Sigmoid colon (tissue), 7 donors: ENCODE data around the gene ZNF568. TPM values are rescaled to one million over a fixed set of nuclear protein-coding genes. Genes with fewer than 3 reads are reported as not detected.
A peak's percentile ranks its signal among the peaks of the same experiment; 100 is the strongest.

Source experiments
- DNase-seq: peaks from one replicate; pipeline ENCODE4 v3.0.0-alpha.2; 2019
- H3K27ac ChIP-seq, 4 donors: fragments of 200-600 bp; sonication (generic); one replicate each; pipeline ENCODE4 v1.5.1; 2016 to 2019; ENCODE audit warnings: mild to moderate bottlenecking in 1 of 4
- H3K27me3 ChIP-seq, 3 donors: fragments of 200-600 bp; sonication (generic); one replicate each; pipeline ENCODE4 v1.5.1; 2019; ENCODE audit warnings: mild to moderate bottlenecking in 1 of 3
- H3K36me3 ChIP-seq, 4 donors: fragments of 200-600 bp; sonication (generic); one replicate each; pipeline ENCODE4 v1.5.1; 2016 to 2019
- H3K4me1 ChIP-seq, 4 donors: fragments of 200-600 bp; sonication (generic); one replicate each; pipeline ENCODE4 v1.5.1; 2017 to 2019
- H3K4me3 ChIP-seq, 4 donors: fragments of 200-600 bp; sonication (generic); one replicate each; pipeline ENCODE4 v1.5.1; 2017 to 2019; ENCODE audit warnings: mild to moderate bottlenecking in 2 of 4, moderate library complexity in 1 of 4
- H3K9me3 ChIP-seq, 4 donors: fragments of 200-600 bp in 3 of 4; sonication (generic) in 3 of 4; one replicate each; pipeline versions ENCODE4 v1.5.1 to v1.6.1; 2013 to 2019
- EP300 ChIP-seq, 4 donors: sonication (generic); formaldehyde crosslinking; IDR thresholded peaks; one replicate each; pipeline ENCODE4 v1.6.1; 2017; ENCODE audit warnings: antibody characterized with exemption in 4 of 4
- POLR2A ChIP-seq, 2 donors: fragments of 450-650 bp; IDR thresholded peaks; one replicate each; pipeline ENCODE4 v1.6.1; 2016; ENCODE audit warnings: antibody characterized with exemption in 2 of 2, mild to moderate bottlenecking in 2 of 2, moderate library complexity in 2 of 2
- POLR2AphosphoS5 ChIP-seq, 4 donors: sonication (generic); formaldehyde crosslinking; IDR thresholded peaks; one replicate each; pipeline ENCODE4 v1.6.1; 2017; ENCODE audit warnings: antibody characterized with exemption in 4 of 4
- WGBS, 2 donors: extraction: QIAGEN DNeasy Blood & Tissue Kit; methylation state at CpG; one replicate each; pipeline ENCODE4 v1.1.7; 2013; 5-methylcytosine and 5-hydroxymethylcytosine counted together
- intact Hi-C: fragments of 100-400 bp; cut with DNase I; formaldehyde crosslinking; loops from one replicate; pipeline ENCODE4 v1.15.1; 2023
- polyA plus RNA-seq, 3 donors: library from polyadenylated mRNA; stranded (reverse); fragments of 200-250 nt; gene quantifications; one replicate each; pipeline ENCODE4 v1.2.3, GENCODE V29; 2013
- total RNA-seq, 4 donors: library from RNA; depleted of rRNA; stranded (reverse); fragments of >200 nt; gene quantifications; one replicate each; pipeline ENCODE4 v1.1.0, GENCODE V29; 2016
- TF ChIP-seq, protein P1 (sequence below), 4 experiments: fragments of 450-650 bp in 3 of 4; fragments of 200-600 bp in 1 of 4; IDR thresholded peaks; one replicate each; pipeline ENCODE4 v1.5.1; 2016 to 2019; ENCODE audit warnings: antibody characterized with exemption in 4 of 4, mild to moderate bottlenecking in 3 of 4, moderate library complexity in 2 of 4
- donor health status: healthy with polysubstance abuse.
- donor health status: Bipolar disorder and iron deficiency.
- donor health status: healthy.

Gene ZNF568
- total and polyA plus RNA-seq, 7 donors, result 0.60 to 18.9 (median 8.7) TPM

DNA sequence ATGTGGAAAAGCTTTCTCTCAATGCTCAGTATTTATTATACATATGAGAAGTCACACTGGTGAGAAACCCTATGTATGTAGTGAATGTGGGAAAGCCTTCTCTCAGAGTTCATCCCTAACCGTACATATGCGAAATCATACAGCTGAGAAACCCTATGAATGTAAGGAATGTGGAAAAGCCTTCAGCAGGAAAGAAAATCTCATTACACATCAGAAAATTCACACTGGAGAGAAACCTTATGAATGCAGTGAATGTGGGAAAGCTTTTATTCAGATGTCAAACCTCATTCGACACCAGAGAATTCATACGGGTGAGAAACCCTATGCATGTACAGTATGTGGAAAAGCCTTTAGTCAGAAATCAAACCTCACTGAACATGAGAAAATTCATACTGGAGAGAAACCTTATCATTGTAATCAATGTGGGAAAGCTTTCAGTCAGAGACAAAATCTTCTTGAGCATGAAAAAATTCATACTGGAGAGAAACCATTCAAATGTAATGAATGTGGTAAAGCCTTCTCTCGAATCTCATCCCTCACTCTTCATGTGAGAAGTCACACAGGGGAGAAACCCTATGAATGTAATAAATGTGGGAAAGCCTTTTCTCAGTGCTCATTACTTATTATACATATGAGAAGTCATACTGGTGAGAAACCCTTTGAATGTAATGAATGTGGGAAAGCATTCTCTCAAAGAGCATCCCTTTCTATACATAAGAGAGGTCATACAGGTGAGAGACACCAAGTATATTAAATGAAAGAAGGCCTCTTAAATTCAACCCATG, 34.4 kb downstream of the ZNF568 start:
- 96 to 98% methylated on average over 5 of the region's 5 CpGs for whole genome bisulfite sequencing, 2 donors
- H3K27me3 ChIP-seq, result no peaks in the 10 kb centered on the region
- TF ChIP-seq POLR2AphosphoS5 (IDR thresholded peaks at IDR 0.05) (no peak), EP300 (IDR thresholded peaks at IDR 0.05) (no peak), POLR2A (IDR thresholded peaks at IDR 0.05) (no peak)
- intact Hi-C loops, result no loop called here
- no peak overlapping the region for H3K4me3 ChIP-seq
- H3K27ac ChIP-seq, result no peak overlapping the region
- DNase-seq, result no peak
- no peaks in the 10 kb centered on the region for H3K4me1 ChIP-seq
- H3K9me3 ChIP-seq, result peaks cover 15 to 48% (median 42%) of the 10 kb centered on the region in 4 donors
- H3K36me3 ChIP-seq, result peaks cover 28 to 64% (median 44%) of the 10 kb centered on the region in 4 donors

DNA sequence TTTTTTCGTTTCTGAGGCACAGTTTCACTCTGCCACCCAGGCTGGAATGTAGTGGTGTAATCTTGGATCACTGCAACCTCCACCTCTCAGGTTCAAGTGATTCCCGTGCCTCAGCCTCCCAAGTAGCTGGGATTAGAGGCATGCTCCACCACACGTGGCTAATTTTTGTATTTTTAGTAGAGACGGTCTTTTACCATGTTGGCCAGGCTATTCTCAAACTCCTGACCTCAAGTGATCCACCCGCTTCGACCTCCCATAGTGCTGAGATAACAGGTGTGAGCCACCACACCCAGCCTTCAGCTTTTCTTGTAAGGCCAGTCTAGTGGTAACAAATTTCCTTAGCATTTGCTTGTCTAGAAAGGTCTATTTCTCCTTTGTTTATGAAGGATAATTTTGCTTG, 46.2 kb downstream of the ZNF568 start:
- DNase-seq, result no peak
- H3K27me3 ChIP-seq, result no peaks in the 10 kb centered on the region
- TF ChIP-seq POLR2AphosphoS5 (IDR thresholded peaks at IDR 0.05) (no peak), POLR2A (IDR thresholded peaks at IDR 0.05) (no peak), EP300 (IDR thresholded peaks at IDR 0.05) (no peak)
- TF ChIP-seq, protein P1, sequence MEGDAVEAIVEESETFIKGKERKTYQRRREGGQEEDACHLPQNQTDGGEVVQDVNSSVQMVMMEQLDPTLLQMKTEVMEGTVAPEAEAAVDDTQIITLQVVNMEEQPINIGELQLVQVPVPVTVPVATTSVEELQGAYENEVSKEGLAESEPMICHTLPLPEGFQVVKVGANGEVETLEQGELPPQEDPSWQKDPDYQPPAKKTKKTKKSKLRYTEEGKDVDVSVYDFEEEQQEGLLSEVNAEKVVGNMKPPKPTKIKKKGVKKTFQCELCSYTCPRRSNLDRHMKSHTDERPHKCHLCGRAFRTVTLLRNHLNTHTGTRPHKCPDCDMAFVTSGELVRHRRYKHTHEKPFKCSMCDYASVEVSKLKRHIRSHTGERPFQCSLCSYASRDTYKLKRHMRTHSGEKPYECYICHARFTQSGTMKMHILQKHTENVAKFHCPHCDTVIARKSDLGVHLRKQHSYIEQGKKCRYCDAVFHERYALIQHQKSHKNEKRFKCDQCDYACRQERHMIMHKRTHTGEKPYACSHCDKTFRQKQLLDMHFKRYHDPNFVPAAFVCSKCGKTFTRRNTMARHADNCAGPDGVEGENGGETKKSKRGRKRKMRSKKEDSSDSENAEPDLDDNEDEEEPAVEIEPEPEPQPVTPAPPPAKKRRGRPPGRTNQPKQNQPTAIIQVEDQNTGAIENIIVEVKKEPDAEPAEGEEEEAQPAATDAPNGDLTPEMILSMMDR (IDR thresholded peaks at IDR 0.05), result no peak
- peaks cover 0 to 4% (median 0%) of the 10 kb centered on the region in 4 donors for H3K36me3 ChIP-seq
- 88 to 89% methylated on average over 6 of the region's 6 CpGs for WGBS, 2 donors
- no peak overlapping the region for H3K4me3 ChIP-seq
- no peaks in the 10 kb centered on the region for H3K4me1 ChIP-seq
- H3K27ac ChIP-seq, result no peak overlapping the region
- intact Hi-C loops, result no loop called here
- peaks cover 0 to 18% (median 5%) of the 10 kb centered on the region in 4 donors for H3K9me3 ChIP-seq

DNA sequence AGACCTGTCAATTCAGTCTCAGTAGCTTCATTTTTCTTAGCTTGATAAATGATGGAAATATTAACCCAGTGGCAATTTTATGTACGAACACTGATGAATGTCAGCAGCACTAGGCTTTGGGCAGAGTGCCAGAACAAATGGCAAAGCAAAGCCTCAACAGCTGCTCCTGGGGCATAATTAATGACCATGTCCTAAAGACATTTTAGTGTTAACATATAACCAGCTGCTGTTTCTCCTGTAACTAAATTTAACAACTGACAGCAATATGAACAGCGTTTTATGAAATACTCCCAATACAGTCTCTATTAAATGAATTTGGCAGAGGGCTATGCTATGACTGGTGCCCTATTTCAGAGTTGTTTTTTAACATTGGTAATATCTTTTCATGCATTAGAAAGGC, 47.1 kb downstream of the ZNF568 start:
- no peaks in the 10 kb centered on the region for H3K4me1 ChIP-seq
- WGBS, 2 donors, result 64 to 78% methylated on average over 2 of the region's 2 CpGs
- H3K9me3 ChIP-seq, result peaks cover 0 to 20% (median 4%) of the 10 kb centered on the region in 4 donors
- H3K27me3 ChIP-seq, result no peaks in the 10 kb centered on the region
- peaks cover 0 to 4% (median 0%) of the 10 kb centered on the region in 4 donors for H3K36me3 ChIP-seq
- no peak for TF ChIP-seq POLR2A (IDR thresholded peaks at IDR 0.05)
- TF ChIP-seq EP300 (IDR thresholded peaks at IDR 0.05), result no peak
- TF ChIP-seq, protein P1 (IDR thresholded peaks at IDR 0.05), result no peak
- no peak for TF ChIP-seq POLR2AphosphoS5 (IDR thresholded peaks at IDR 0.05)
- no peak overlapping the region for H3K4me3 ChIP-seq
- no peak overlapping the region for H3K27ac ChIP-seq
- intact Hi-C loops, result no loop called here
- no peak for DNase-seq

DNA sequence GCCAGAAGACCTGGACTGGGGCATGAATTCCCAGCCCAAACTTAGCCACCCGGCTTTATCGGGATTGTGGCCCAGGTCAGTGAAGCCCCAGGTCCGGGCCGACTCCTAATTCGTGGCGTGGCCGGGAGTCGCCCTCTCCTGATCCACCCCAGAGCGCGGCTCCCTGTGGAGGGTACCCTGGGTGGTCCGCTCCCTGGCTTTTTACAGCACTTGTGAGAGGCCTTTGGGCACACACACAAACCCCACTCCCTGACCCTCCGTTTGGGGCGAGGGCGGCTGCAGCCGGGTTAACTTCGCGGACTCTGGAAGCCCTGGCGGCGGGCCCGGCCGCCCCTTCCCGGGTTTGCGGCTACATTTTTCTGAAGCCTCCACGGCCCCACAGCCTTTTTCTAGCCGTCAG, 56.4 kb downstream of the ZNF568 start:
- Histone ChIP-seq H3K36me3 (peaks cover 0 to 4% (median 0%) of the 10 kb centered on the region in 4 donors), H3K4me3 (peak overlapping the region; percentile 56 to 74 (median 64)), H3K9me3 (no peaks in the 10 kb centered on the region), H3K4me1 (peaks cover 0 to 16% (median 14%) of the 10 kb centered on the region in 4 donors), H3K27me3 (no peaks in the 10 kb centered on the region), H3K27ac (peak overlapping the region; percentile 80 to 88 (median 86))
- TF ChIP-seq, protein P1 (IDR thresholded peaks at IDR 0.05), result no peak
- no peak for TF ChIP-seq POLR2AphosphoS5 (IDR thresholded peaks at IDR 0.05)
- no peak for TF ChIP-seq POLR2A (IDR thresholded peaks at IDR 0.05)
- no peak for TF ChIP-seq EP300 (IDR thresholded peaks at IDR 0.05)
- intact Hi-C loops, result loop anchor here (2.0 to 5.0 kb wide), 3 partner anchors 55 to 495 kb away; partner anchors contain the start of genes ZNF527, ZNF568, ZNF569 and ZNF570
- DNase-seq, result no peak
- 36 to 61% methylated on average over 25 of the region's 25 CpGs for WGBS, 2 donors
